DOHH2 (cell line): Measurements from ENCODE around the gene IFNL2.

Source experiments
- H3F3A ChIP-seq: fragments of 200-600 bp; sonication (generic), shearing (Covaris generic); 2 replicates; pipeline ENCODE4 v1.6.0; 2016; ENCODE audit warnings: antibody characterized with exemption, mild to moderate bottlenecking; ENCODE audit not compliant: control insufficient read depth, insufficient read depth
- H3K27ac ChIP-seq: fragments of 200-600 bp; sonication (generic); 2 replicates; pipeline ENCODE4 v1.5.1; 2014; ENCODE audit warnings: low read depth, mild to moderate bottlenecking, low read length, moderate library complexity
- H3K27me3 ChIP-seq: fragments of 200-600 bp; sonication (generic); 2 replicates; pipeline ENCODE4 v1.6.1; 2014; ENCODE audit warnings: mild to moderate bottlenecking, low read length, mixed read lengths; ENCODE audit not compliant: control insufficient read depth
- H3K36me3 ChIP-seq: fragments of 200-600 bp; sonication (generic); 2 replicates; pipeline ENCODE4 v1.6.1; 2014; ENCODE audit warnings: mild to moderate bottlenecking, low read length, moderate library complexity, mixed read lengths; ENCODE audit not compliant: control insufficient read depth
- H3K4me1 ChIP-seq: fragments of 200-600 bp; sonication (generic); 2 replicates; pipeline ENCODE4 v1.6.1; 2014; ENCODE audit warnings: mild to moderate bottlenecking, low read length, mixed read lengths; ENCODE audit not compliant: control insufficient read depth
- H3K4me2 ChIP-seq: fragments of 200-600 bp; sonication (generic); 2 replicates; pipeline ENCODE4 v1.6.0; 2014; ENCODE audit warnings: mild to moderate bottlenecking, low read length, moderate library complexity
- H3K4me3 ChIP-seq: fragments of 200-600 bp; sonication (generic); 2 replicates; pipeline ENCODE4 v1.5.1; 2014; ENCODE audit warnings: mild to moderate bottlenecking, low read length, mixed read lengths
- H3K79me2 ChIP-seq: fragments of 200-600 bp; sonication (generic); 2 replicates; pipeline ENCODE4 v1.6.1; 2014; ENCODE audit warnings: mild to moderate bottlenecking, low read length, mixed read lengths; ENCODE audit not compliant: control insufficient read depth
- H3K9me2 ChIP-seq: fragments of 200-600 bp; sonication (generic); replicated peaks from 2 replicates; pipeline ENCODE4 v1.6.1; 2014; ENCODE audit warnings: mild to moderate bottlenecking, low read length, mixed read lengths; ENCODE audit not compliant: control insufficient read depth
- H3K9me3 ChIP-seq: fragments of 200-600 bp; sonication (generic); 2 replicates; pipeline ENCODE4 v1.6.1; 2014; ENCODE audit warnings: antibody characterized with exemption, low read length, mixed read lengths; ENCODE audit not compliant: control insufficient read depth, insufficient read depth
- H4K20me1 ChIP-seq: fragments of 200-600 bp; sonication (generic); 2 replicates; pipeline ENCODE4 v1.6.0; 2014; ENCODE audit warnings: low read depth, mild to moderate bottlenecking, antibody characterized with exemption, low read length, moderate library complexity; ENCODE audit not compliant: control insufficient read depth, insufficient read depth
- CTCF ChIP-seq: fragments of 200-600 bp; sonication (generic); IDR thresholded peaks from one replicate; pipeline ENCODE4 v1.5.1; 2014; ENCODE audit warnings: antibody characterized with exemption, mild to moderate bottlenecking, low read depth, low read length; ENCODE audit not compliant: poor library complexity, severe bottlenecking
- EZH2phosphoT487 ChIP-seq: fragments of 200-600 bp; sonication (generic); IDR thresholded peaks from 2 replicates; pipeline ENCODE4 v1.6.1; 2017; ENCODE audit warnings: borderline replicate concordance, mild to moderate bottlenecking, antibody characterized with exemption, low read length, moderate library complexity, mixed read lengths

Gene IFNL2

GRCh38 chr19:39257227-39257626 is 11.0 kb upstream of the IFNL2 start:
- TF ChIP-seq EZH2phosphoT487 (no peak), CTCF (no peak)
- H3K4me1 ChIP-seq, result peaks cover 11% of the 10 kb centered on the region

GRCh38 chr19:39261704-39262103 is 6.5 kb upstream of the IFNL2 start:
- Histone ChIP-seq H3F3A (no peaks in the 10 kb centered on the region), H3K4me1 (no peaks in the 10 kb centered on the region), H3K4me2 (no peak overlapping the region), H3K36me3 (no peaks in the 10 kb centered on the region), H3K4me3 (no peak overlapping the region), H3K27ac (no peak overlapping the region), H3K27me3 (no peaks in the 10 kb centered on the region), H3K9me2 (no peaks in the 10 kb centered on the region), H3K9me3 (no peaks in the 10 kb centered on the region), H4K20me1 (no peaks in the 10 kb centered on the region), H3K79me2 (no peaks in the 10 kb centered on the region)
- TF ChIP-seq EZH2phosphoT487 (no peak), CTCF (no peak)

More at GRCh38 chr19:39257227-39257626, 11.0 kb upstream of the IFNL2 start:
- Histone ChIP-seq H3K4me2 (no peak overlapping the region), H3K27me3 (no peaks in the 10 kb centered on the region), H3K9me3 (no peaks in the 10 kb centered on the region), H4K20me1 (no peaks in the 10 kb centered on the region), H3K36me3 (no peaks in the 10 kb centered on the region), H3K4me3 (no peak overlapping the region), H3K27ac (no peak overlapping the region), H3K9me2 (no peaks in the 10 kb centered on the region), H3F3A (no peaks in the 10 kb centered on the region), H3K79me2 (no peaks in the 10 kb centered on the region)

- TF ChIP-seq CTCF (no peak), EZH2phosphoT487 (no peak)
- Histone ChIP-seq H3F3A (no peaks in the 10 kb centered on the region), H4K20me1 (no peaks in the 10 kb centered on the region), H3K4me2 (no peak overlapping the region), H3K9me2 (no peaks in the 10 kb centered on the region), H3K79me2 (no peaks in the 10 kb centered on the region), H3K27me3 (no peaks in the 10 kb centered on the region), H3K9me3 (no peaks in the 10 kb centered on the region), H3K36me3 (no peaks in the 10 kb centered on the region), H3K27ac (no peak overlapping the region), H3K4me1 (no peaks in the 10 kb centered on the region), H3K4me3 (no peak overlapping the region)
Measured at GRCh38 chr19:39262496-39262895, 5.7 kb upstream of the IFNL2 start.

- no peaks in the 10 kb centered on the region for H4K20me1 ChIP-seq
- H3K9me2 ChIP-seq, result no peaks in the 10 kb centered on the region
- no peak overlapping the region for H3K27ac ChIP-seq
- H3K9me3 ChIP-seq, result no peaks in the 10 kb centered on the region
- TF ChIP-seq EZH2phosphoT487 (no peak), CTCF (no peak)
- no peaks in the 10 kb centered on the region for H3K79me2 ChIP-seq
- H3K36me3 ChIP-seq, result no peaks in the 10 kb centered on the region
- H3K4me2 ChIP-seq, result no peak overlapping the region
- H3K4me1 ChIP-seq, result no peaks in the 10 kb centered on the region
- no peak overlapping the region for H3K4me3 ChIP-seq
- no peaks in the 10 kb centered on the region for H3K27me3 ChIP-seq
- H3F3A ChIP-seq, result no peaks in the 10 kb centered on the region
Measured at GRCh38 chr19:39263912-39264305, 4.3 kb upstream of the IFNL2 start.
